HG03025 (cell line): ENCODE measurements around the gene HNRNPK.

Source experiments
- ATAC-seq: cut with Tn5 transposase; IDR thresholded peaks from one replicate; pipeline ENCODE4 v1.9.1; 2021; ENCODE audit warnings: mild to moderate bottlenecking, moderate library complexity; ENCODE audit not compliant: unreplicated experiment, low FRiP score

The HNRNPK gene

GRCh38 chr9:83979812-83980394, at the start of gene HNRNPK:
HNRNPK (minus strand) TSS chr9:83980215; CDS start chr9:83978252, 1,963 bp downstream.
- peak; percentile 79 for ATAC-seq

- ATAC-seq: no peak
Observed at GRCh38 chr9:84027201-84027600, 47.2 kb upstream of the HNRNPK start.

- no peak for ATAC-seq
Observed at GRCh38 chr9:84024041-84024575, 44.1 kb upstream of the HNRNPK start.

GRCh38 chr9:84007662-84008061, 27.6 kb upstream of the HNRNPK start:
- no peak for ATAC-seq

- no peak for ATAC-seq
Observed at GRCh38 chr9:84003246-84003645, 23.2 kb upstream of the HNRNPK start.

GRCh38 chr9:84002344-84002743, 22.3 kb upstream of the HNRNPK start:
- no peak for ATAC-seq

GRCh38 chr9:84001621-84002020, 21.6 kb upstream of the HNRNPK start:
- ATAC-seq: no peak

- ATAC-seq: no peak
Observed at GRCh38 chr9:84000186-84000585, 20.2 kb upstream of the HNRNPK start.

- no peak for ATAC-seq
Observed at GRCh38 chr9:83999141-83999918, 19.3 kb upstream of the HNRNPK start.

- ATAC-seq: no peak
Observed at GRCh38 chr9:83996126-83996525, 16.1 kb upstream of the HNRNPK start.

- no peak for ATAC-seq
Observed at GRCh38 chr9:83992901-83993300, 12.9 kb upstream of the HNRNPK start.

- no peak for ATAC-seq
Observed at GRCh38 chr9:83992407-83992806, 12.4 kb upstream of the HNRNPK start.

GRCh38 chr9:83991355-83991754, 11.3 kb upstream of the HNRNPK start:
- no peak for ATAC-seq

GRCh38 chr9:83988411-83988810, 8.4 kb upstream of the HNRNPK start:
- no peak for ATAC-seq

- ATAC-seq: no peak
Observed at GRCh38 chr9:83987402-83987791, 7.4 kb upstream of the HNRNPK start.

GRCh38 chr9:83986765-83987401, 6.9 kb upstream of the HNRNPK start:
- no peak for ATAC-seq

- no peak for ATAC-seq
Observed at GRCh38 chr9:83986195-83986594, 6.2 kb upstream of the HNRNPK start.

- ATAC-seq: no peak
Observed at GRCh38 chr9:83981126-83981871, 1.3 kb upstream of the HNRNPK start.

GRCh38 chr9:83980395-83981125, 545 bp upstream of the HNRNPK start, which contains the start of gene RMI1:
RMI1 (plus strand) TSS chr9:83980805; CDS start chr9:84000987, 20,182 bp downstream.
- ATAC-seq: peak; percentile 68
